Sigmoid colon (tissue), 4 donors: ENCODE measurements around the gene IL1RAPL2.

Experiments used
- CTCF ChIP-seq, 4 experiments: fragments of 450-650 bp in 3 of 4; fragments of 200-600 bp in 1 of 4; IDR thresholded peaks; one replicate each; pipeline ENCODE4 v1.5.1; 2016 to 2019; ENCODE audit warnings: antibody characterized with exemption in 4 of 4, mild to moderate bottlenecking in 3 of 4, moderate library complexity in 2 of 4
- POLR2A ChIP-seq, 2 donors: fragments of 450-650 bp; IDR thresholded peaks; one replicate each; pipeline ENCODE4 v1.6.1; 2016; ENCODE audit warnings: antibody characterized with exemption in 2 of 2, mild to moderate bottlenecking in 2 of 2, moderate library complexity in 2 of 2
- POLR2AphosphoS5 ChIP-seq, 4 donors: sonication (generic); formaldehyde crosslinking; IDR thresholded peaks; one replicate each; pipeline ENCODE4 v1.6.1; 2017; ENCODE audit warnings: antibody characterized with exemption in 4 of 4

GRCh38 chrX:105221374-105221773 is 655.4 kb downstream of the IL1RAPL2 start:
- TF ChIP-seq POLR2AphosphoS5 (IDR thresholded peaks at IDR 0.05), result no peak
- no peak for TF ChIP-seq CTCF (IDR thresholded peaks at IDR 0.05)
- no peak for TF ChIP-seq POLR2A (IDR thresholded peaks at IDR 0.05)
